CD4-positive, alpha-beta T cell treated with Interleukin-10 for 1 hour (primary cell): ENCODE data around the gene MAP2K2.

Source experiments
- DNase-seq: peaks from one replicate; pipeline ENCODE4 v3.0.0-alpha.2; 2020

MAP2K2 gene

GRCh38 chr19:4097501-4097900 is 26.4 kb downstream of the MAP2K2 start:
- DNase-seq: no peak

DNA sequence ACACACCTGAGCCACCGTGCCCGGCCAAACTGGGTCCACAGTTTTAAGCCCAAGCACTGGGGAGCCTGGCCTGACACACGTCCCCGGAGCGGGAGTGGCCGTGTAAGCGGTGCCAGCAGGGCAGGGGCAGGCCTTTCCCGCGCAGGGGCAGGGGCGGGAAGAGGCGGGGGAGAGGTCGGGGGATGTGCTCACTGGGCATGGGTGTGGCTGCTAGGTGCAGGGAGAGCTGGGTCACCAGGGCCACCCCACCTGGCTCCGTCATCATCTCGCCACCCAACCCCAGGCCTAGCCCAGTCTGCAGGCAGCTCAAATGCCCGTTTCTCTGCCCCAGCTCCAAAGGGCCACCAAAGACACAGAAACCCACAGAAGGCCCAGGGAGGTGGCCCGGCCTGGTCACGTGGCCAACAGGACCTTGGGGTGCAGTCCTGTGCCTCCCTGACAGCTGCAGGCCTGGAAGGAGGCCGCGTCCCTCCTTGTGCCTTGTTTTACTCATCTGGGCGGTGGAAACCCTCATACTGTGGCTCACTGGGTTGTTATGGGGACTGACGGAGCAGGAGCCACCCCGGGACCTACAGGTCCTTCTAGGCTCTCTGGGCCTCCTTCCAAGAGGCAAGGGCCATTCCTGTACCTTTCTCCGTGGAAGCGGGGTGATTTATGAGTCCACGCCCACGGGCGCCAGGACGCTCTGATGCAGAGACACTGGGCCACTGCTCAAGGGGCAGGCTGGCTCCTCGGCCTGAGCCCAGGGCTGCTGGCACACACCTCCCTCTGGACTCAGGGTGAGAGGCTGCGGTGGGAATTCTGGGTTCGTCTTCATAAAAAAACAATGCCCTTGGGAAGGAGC is 27.7 kb downstream of the MAP2K2 start:
- DNase-seq: no peak

DNA sequence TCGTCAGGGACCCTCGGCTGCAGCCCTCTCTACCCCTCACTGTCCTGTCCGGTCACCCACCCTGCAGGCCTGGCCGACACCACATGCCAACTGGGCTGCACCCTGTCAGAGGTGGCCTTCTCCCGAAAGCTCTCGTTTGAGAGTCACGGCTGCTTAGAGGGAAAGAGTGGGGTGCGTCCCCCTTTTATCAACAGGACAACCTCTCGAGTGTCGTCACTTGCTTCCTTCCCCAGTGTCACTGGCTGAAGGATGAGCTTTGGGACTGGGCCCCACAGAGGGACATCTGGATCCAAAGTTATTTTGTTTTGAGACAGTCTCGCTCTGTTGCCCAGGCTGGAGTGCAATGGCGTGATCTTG is 28.5 kb downstream of the MAP2K2 start:
- no peak for DNase-seq

DNA sequence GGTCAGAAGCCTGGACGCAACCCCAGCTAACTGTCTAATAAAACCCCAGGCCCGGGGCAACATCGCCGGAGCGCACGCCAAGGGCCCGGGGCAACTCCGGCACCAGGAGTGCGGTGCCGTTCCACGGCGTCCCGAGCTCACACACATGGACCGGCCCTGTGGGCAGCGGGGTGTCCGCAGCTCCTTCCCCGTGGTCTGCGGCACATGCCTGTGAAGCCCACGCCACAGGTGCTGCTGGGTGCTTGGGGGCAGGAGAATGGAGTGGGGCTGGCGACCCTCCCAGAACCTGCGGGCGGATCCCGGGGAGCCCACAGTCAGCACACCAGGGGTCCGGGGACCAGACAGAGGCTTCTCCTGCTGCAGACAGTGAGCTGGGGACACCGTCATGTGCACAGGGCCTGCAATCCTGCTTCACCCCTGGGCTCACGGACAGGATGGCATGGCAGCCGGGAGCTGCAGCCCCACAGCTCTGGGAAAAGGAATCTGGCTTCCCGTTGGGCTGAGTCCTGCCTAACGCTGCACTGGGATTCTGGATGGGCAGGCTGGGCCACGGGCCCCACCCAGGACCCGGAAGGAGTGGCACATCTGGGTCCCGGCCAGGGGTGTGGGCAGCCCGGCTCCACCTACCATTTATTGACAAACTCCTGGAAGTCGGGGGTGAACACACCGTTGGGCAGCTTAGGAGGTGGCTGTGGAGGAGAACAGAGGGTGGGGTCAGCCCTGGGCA is 29.0 kb downstream of the MAP2K2 start:
- DNase-seq: no peak

GRCh38 chr19:4094291-4094690 is 29.6 kb downstream of the MAP2K2 start:
- DNase-seq: no peak

- no peak for DNase-seq
Observed at GRCh38 chr19:4093643-4094175, 30.2 kb downstream of the MAP2K2 start.

DNA sequence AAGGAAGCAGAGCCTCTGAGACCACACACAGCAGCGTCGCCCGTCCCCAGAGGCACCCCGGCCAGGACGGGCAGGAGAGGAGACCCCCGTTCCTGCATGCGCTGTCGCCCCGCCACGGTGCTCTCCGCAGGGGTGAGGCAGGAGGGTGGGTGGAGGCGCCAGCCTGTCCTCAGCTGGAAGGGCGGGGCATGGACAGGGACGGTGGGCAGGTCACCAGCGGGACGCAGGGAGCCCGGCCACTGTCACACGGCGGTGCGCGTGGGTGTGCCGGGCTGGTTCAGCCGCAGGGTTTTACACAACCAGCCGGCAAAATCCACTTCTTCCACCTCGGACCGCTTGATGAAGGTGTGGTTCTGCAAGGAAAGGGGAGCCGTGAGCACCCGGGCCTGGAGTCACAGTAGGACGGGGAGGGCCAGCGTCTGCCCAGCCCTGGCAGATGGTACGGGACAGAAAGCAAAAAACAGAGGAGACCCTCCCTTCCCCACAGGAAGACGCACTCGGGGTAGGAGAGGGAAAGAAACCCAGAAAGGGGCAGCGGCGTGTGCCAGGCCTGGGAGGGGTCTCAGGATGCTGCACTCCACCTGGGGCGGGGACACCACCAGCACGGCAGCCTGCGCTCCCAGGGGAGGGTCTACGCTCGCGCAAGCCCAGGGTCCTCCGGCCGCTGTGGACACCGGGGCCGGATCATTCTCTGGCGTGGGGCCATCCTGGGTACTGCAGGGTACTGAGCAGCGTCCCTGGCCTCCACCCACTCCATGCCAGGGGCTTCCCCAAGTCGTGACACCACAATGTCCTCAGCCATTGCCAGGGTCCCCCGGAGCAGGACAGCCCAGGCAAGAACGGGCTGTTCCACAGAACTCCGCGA is 33.3 kb downstream of the MAP2K2 start:
- no peak for DNase-seq

DNA sequence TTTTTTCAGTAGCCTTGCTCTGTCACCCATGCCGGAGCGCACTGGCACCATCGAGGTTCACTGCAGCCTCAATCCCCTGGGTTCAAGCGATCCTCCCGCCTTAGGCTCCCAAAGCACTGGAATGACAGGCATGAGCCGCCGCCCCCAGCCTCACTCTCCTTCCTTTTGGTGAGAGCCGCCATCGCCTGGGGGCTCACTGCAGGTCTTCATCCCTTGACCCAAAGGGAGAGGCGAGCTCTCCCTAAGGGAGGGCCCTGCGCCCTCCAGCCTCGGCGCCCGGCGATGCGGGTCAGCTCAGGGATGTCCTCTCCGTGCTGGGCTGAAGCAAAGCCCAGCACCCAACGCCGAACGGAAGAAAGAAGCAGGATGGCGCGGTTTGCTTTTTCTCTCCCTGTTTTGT is 34.0 kb downstream of the MAP2K2 start:
- DNase-seq: no peak

GRCh38 chr19:4089400-4089908 is 34.5 kb downstream of the MAP2K2 start:
- peak; percentile 66 for DNase-seq

DNA sequence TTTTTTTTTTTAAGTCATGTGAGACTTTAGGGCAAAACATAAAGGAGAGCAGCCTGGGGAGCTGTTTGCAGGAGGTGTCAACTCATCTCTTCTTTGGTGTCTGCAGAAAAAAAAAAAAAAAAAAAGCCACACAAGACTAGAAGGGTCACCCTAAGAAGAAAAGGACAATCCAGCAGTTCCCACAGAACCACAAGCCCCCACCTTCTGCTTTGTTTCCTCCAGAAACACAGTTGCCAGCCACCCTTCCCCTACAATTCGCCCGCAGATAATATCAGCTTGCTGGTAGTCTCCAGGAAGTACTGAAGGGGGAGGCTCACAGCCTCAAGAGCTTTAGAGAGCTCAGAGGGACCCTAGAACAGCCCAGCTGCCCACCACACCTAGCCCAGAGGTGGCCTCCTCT is 34.9 kb downstream of the MAP2K2 start:
- peak; percentile 76 for DNase-seq

GRCh38 chr19:4087787-4088679 is 35.9 kb downstream of the MAP2K2 start:
- no peak for DNase-seq

DNA sequence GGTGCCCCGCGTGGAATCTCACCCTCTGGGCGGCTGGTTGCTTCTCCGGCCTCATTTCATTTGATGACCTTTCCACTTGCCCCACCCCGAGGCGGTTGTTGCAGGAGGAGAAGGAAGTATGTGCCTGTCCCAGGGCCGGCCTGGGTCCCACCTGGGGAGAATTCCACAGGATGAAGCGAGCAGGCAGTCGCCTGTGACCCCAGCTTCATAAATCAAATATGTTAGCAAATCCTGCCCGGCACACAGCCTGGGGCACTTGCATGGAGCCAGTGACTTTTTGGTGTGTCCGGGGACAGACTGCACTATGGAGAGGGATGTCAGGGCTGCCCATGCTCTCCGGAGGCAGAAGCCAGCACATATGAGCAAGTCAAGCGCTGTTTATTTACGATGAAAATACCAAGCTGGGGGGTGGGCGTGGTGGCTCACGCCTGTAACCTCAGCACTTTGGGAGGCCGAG is 37.5 kb downstream of the MAP2K2 start:
- no peak for DNase-seq

GRCh38 chr19:4084547-4084877 is 39.4 kb downstream of the MAP2K2 start:
- no peak for DNase-seq

DNA sequence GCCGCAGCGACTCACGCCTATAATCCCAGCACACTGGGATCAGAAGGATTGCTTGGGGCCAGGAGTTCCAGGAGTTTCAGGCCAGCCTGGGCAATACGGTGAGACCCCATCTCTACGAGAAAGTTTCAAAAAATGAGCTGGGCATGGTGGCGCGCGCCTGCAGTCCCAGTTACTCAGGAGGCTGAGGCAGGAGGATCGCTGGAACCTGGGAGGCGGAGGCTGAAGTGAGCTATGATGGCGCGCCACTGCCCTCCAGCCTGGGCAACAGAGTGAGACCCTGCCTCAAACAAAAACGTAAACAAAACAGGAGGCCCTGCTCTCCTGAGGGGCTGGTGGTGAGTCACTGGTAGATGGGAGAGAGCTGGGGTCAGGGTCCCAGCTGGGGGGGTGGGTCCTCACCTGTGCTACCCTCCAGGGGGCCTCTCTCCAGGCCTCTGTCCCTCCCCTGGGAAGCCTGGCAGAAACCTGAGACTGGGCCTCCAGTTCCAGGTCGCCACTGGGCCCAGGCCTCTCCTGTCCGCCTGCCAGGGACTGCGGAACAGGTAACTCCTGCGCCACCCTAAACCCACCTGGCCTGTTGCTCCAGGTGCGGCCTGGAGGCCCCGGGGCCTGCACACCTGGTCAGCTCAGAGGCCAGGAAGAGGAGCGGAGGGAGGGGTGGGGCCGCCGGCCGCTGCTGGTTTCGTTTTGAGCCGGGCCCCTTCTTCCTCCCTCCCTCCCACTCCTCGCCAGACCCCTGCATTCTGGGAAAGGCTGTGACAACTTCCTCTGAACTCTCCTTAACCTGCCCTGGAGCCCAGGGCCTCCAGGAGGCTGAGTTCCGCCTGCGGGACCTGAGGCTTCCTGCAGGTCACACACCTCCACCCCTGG is 40.0 kb downstream of the MAP2K2 start:
- DNase-seq: peak; percentile 75

DNA sequence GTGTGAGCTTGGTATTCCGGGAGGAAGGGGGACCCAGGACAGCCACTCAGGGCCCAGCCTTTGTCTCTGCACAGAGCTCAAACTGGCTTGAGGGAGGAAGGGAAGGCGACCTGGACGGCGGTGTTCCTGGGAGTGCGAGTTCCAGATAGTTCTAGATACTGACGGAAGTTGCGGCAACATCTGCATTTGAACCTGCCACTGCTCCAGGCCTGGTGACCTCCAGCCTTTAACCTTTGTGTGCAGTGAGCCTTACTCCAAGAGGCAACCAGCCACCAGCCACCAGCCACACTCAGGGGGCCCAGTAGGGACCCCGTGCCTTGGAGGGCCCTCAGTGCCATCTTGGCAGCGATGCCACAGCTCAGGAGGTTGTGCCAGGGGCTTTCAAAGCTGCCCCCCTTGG is 41.8 kb downstream of the MAP2K2 start:
- DNase-seq: no peak

DNA sequence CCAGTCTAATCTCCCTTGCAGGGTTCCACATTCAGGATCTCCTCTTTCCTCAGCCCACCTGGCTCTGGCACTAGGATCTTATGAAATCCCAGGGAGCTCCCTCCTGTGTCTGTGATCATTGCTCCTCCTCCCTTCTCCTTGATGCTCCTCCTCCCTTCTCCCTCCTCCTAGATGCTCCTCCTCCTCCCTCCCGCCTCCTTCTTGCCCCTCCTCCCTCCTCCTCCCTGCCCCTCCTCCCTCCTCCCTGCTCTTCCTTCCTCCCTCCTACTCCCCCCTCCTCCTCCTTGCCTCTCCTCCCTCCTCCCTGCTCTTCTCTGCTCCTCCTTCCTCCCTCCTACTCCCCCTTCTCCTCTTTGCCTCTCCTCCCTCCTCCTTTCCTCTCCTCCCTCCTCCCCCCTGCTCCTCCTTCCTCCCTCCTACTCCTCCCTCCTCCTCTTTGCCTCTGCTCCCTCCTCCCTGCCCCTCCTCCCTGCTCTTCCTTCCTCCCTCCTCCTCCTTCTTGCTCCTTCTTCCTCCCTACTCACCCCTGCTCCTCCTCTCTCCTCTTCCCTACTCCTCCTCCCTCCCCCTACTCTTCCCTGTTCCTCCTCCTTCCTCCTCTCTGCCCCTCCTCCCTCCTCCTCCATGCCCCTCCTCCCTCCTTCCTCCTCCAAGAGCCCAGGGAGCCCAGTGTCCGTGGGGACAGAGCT is 42.3 kb downstream of the MAP2K2 start:
- DNase-seq: no peak

GRCh38 chr19:4080473-4080872 is 43.4 kb downstream of the MAP2K2 start:
- no peak for DNase-seq

- peak; percentile 52 for DNase-seq
Observed at GRCh38 chr19:4077800-4078684, 45.9 kb downstream of the MAP2K2 start.

DNA sequence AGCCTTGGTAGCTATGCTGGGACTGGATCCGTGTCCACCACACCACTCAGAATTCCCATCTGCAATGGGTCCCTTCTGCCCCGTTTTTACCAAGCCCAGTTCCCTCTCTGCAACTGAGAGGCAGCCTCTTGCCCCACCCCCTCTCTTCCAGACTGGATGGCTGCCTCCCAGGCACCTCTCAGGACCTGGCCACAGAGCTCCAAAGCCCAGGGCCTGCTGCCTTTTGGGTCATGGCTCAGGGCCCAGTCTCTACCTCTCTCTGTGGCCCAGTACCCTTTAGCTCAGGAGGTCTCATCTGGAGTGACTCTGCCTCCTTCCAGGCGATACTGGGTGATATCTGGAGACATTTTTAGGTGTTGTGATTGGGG is 46.9 kb downstream of the MAP2K2 start:
- no peak for DNase-seq
